H1 (cell line): ENCODE results near the gene SLC25A34. TPM values are rescaled to one million over a fixed set of nuclear protein-coding genes. Genes with fewer than 3 reads are reported as not detected.

ENCODE experiments used
- CTCF ChIA-PET: fragments of 300-600 bp; sonication (Branson Sonifier 250); formaldehyde crosslinking; loops from one replicate; lab custom pipeline; 2021; ENCODE audit not compliant: partially characterized antibody; lab: Charles Lee
- POLR2A ChIA-PET: fragments of 300-600 bp; sonication (Branson Sonifier 250); formaldehyde crosslinking; loops from one replicate; lab custom pipeline; 2021; ENCODE audit warnings: inconsistent platforms; ENCODE audit not compliant: partially characterized antibody; lab: Charles Lee
- DNase-seq, 2 experiments: peaks; one replicate each; pipeline versions ENCODE4 v3.0.0 to v3.0.0-alpha.2; 2010 to 2022; ENCODE audit warnings: low spot score in 2 of 2, low read depth in 1 of 2, mixed read lengths in 1 of 2
- FAIRE-seq: peaks from 2 replicates; lab custom pipeline; 2011; peaks lifted over from hg19 to GRCh38; lab: Jason Lieb, UNC
- H2AFZ ChIP-seq: 2 replicates; pipeline ENCODE4 v1.8.1; 2012; ENCODE audit warnings: low read length, inconsistent platforms
- H2AK5ac ChIP-seq: 2 replicates; pipeline ENCODE4 v1.6.1; 2013; ENCODE audit warnings: low read depth, low read length
- H2BK120ac ChIP-seq: replicated peaks from 2 replicates; pipeline ENCODE3; 2013; ENCODE audit warnings: low read depth, low read length, inconsistent platforms
- H2BK12ac ChIP-seq: 2 replicates; pipeline ENCODE4 v1.6.1; 2013; ENCODE audit warnings: low read depth, low read length
- H2BK15ac ChIP-seq: 2 replicates; pipeline ENCODE4 v1.6.1; 2013; ENCODE audit warnings: low read length
- H2BK20ac ChIP-seq: 2 replicates; pipeline ENCODE4 v1.6.1; 2013; ENCODE audit warnings: low read length
- H2BK5ac ChIP-seq: 2 replicates; pipeline ENCODE4 v1.6.1; 2013; ENCODE audit warnings: low read depth, low read length
- H3K14ac ChIP-seq: 2 replicates; pipeline ENCODE4 v1.6.1; 2013; ENCODE audit warnings: inconsistent platforms; ENCODE audit not compliant: insufficient read length
- H3K18ac ChIP-seq: 2 replicates; pipeline ENCODE4 v1.6.1; 2013; ENCODE audit warnings: low read length; ENCODE audit errors: extremely low read depth
- H3K23ac ChIP-seq: 2 replicates; pipeline ENCODE4 v1.6.1; 2013; ENCODE audit warnings: inconsistent platforms; ENCODE audit not compliant: insufficient read length
- H3K23me2 ChIP-seq: 2 replicates; pipeline ENCODE4 v1.6.1; 2013; ENCODE audit warnings: low read depth, low read length
- H3K27ac ChIP-seq: 2 replicates; pipeline ENCODE4 v1.6.1; 2011; ENCODE audit warnings: low read depth, low read length, inconsistent platforms
- H3K27me3 ChIP-seq, 4 experiments: replicated peaks in 1 of 4; 1 replicate in 1 of 4; 2 replicates in 3 of 4; pipeline versions ENCODE4 v1.6.1 to v1.8.1; 2011 to 2013; ENCODE audit warnings: low read length in 3 of 4, mild to moderate bottlenecking in 3 of 4, inconsistent platforms in 2 of 4, mixed read lengths in 2 of 4, moderate library complexity in 1 of 4; ENCODE audit not compliant: control insufficient read depth in 3 of 4, insufficient read depth in 3 of 4; ENCODE audit errors: extremely low read depth in 1 of 4
- H3K36me3 ChIP-seq, 4 experiments: 2 replicates each; pipeline versions ENCODE4 v1.6.1 to v1.8.1; 2011 to 2013; ENCODE audit warnings: mild to moderate bottlenecking in 4 of 4, low read length in 3 of 4, moderate library complexity in 2 of 4, control low read depth in 1 of 4, inconsistent platforms in 1 of 4; ENCODE audit not compliant: insufficient read depth in 4 of 4, control insufficient read depth in 2 of 4
- H3K4ac ChIP-seq: replicated peaks from 2 replicates; pipeline ENCODE3; 2013; ENCODE audit warnings: low read length, low read depth, mixed read lengths, inconsistent platforms; ENCODE audit not compliant: insufficient read length
- H3K4me1 ChIP-seq, 4 experiments: replicated peaks in 1 of 4; 1 replicate in 1 of 4; 2 replicates in 3 of 4; pipeline versions ENCODE4 v1.6.1 to v1.8.1; 2011 to 2013; ENCODE audit warnings: low read length in 3 of 4, inconsistent platforms in 2 of 4, mixed read lengths in 1 of 4; ENCODE audit not compliant: insufficient read depth in 4 of 4, control insufficient read depth in 3 of 4
- H3K4me2 ChIP-seq, 2 experiments: 2 replicates each; pipeline versions ENCODE4 v1.6.1 to v1.8.1; 2011 to 2013; ENCODE audit warnings: low read depth in 2 of 2, low read length in 2 of 2, control low read depth in 1 of 2, inconsistent platforms in 1 of 2, mild to moderate bottlenecking in 1 of 2; ENCODE audit not compliant: insufficient read depth in 1 of 2
- H3K4me3 ChIP-seq, 4 experiments: fragments of 200-600, 300-600 bp in 1 of 4; sonication (generic), shearing (Covaris generic), sonication (Bioruptor Twin) in 1 of 4; 2 replicates each; pipeline versions ENCODE4 v1.5.1 to v1.8.1; 2011 to 2016; ENCODE audit warnings: low read length in 4 of 4, low read depth in 3 of 4, control low read depth in 2 of 4, inconsistent platforms in 2 of 4, mild to moderate bottlenecking in 2 of 4, mixed read lengths in 1 of 4, moderate library complexity in 1 of 4; ENCODE audit not compliant: insufficient read depth in 2 of 4; ENCODE audit errors: extremely low read depth in 1 of 4
- H3K56ac ChIP-seq: replicated peaks from 2 replicates; pipeline ENCODE3; 2013; ENCODE audit warnings: low read depth, mild to moderate bottlenecking, mixed read lengths, low read length, inconsistent platforms; ENCODE audit not compliant: insufficient read length
- H3K79me1 ChIP-seq: 2 replicates; pipeline ENCODE4 v1.6.1; 2013; ENCODE audit warnings: low read depth, low read length, control low read depth
- H3K79me2 ChIP-seq, 2 experiments: 2 replicates each; pipeline versions ENCODE4 v1.6.1 to v1.8.1; 2012 to 2013; ENCODE audit warnings: low read length in 2 of 2, mild to moderate bottlenecking in 2 of 2, inconsistent platforms in 1 of 2; ENCODE audit not compliant: insufficient read depth in 2 of 2, control insufficient read depth in 1 of 2
- H3K9ac ChIP-seq, 4 experiments: replicated peaks in 1 of 4; 1 replicate in 1 of 4; 2 replicates in 3 of 4; pipeline versions ENCODE4 v1.6.1 to v1.8.1; 2011 to 2013; ENCODE audit warnings: low read depth in 3 of 4, low read length in 3 of 4, control low read depth in 2 of 4, mild to moderate bottlenecking in 2 of 4, moderate library complexity in 2 of 4, inconsistent platforms in 1 of 4; ENCODE audit errors: extremely low read depth in 1 of 4
- H3K9me3 ChIP-seq, 2 experiments: 2 replicates each; pipeline versions ENCODE4 v1.6.1 to v1.8.1; 2012 to 2013; ENCODE audit warnings: mild to moderate bottlenecking in 2 of 2, moderate library complexity in 2 of 2, control low read depth in 1 of 2, inconsistent platforms in 1 of 2, low read depth in 1 of 2, low read length in 1 of 2, mixed read lengths in 1 of 2; ENCODE audit not compliant: insufficient read depth in 2 of 2
- H4K20me1 ChIP-seq, 2 experiments: replicated peaks in 1 of 2; 2 replicates each; pipeline versions ENCODE3 to v1.8.1; 2011 to 2013; ENCODE audit warnings: inconsistent platforms in 2 of 2, low read length in 2 of 2, mild to moderate bottlenecking in 1 of 2; ENCODE audit not compliant: insufficient read depth in 2 of 2, control insufficient read depth in 1 of 2
- H4K5ac ChIP-seq: 2 replicates; pipeline ENCODE4 v1.6.1; 2013; ENCODE audit warnings: low read length, low read depth, mixed read lengths, inconsistent platforms; ENCODE audit not compliant: insufficient read length
- H4K8ac ChIP-seq: 2 replicates; pipeline ENCODE4 v1.8.0; 2013; ENCODE audit warnings: mild to moderate bottlenecking, moderate library complexity, low read length, inconsistent platforms; ENCODE audit not compliant: insufficient read depth; ENCODE audit errors: extremely low read depth
- H4K91ac ChIP-seq: replicated peaks from 2 replicates; pipeline ENCODE3; 2013; ENCODE audit warnings: low read length, mixed read lengths, inconsistent platforms; ENCODE audit not compliant: insufficient read length
- SIX5 ChIP-seq: IDR thresholded peaks from 2 replicates; pipeline ENCODE4 v1.6.1; 2011; ENCODE audit warnings: mild to moderate bottlenecking, low read depth, low read length
- WGBS, 2 experiments: shearing (Covaris generic) in 1 of 2; methylation state at CpG; one replicate each; pipeline versions ENCODE4 v1.1.6 to v1.1.7; 2013 to 2015; ENCODE audit warnings: low lambda C conversion rate in 2 of 2, mixed read lengths in 2 of 2, inconsistent platforms in 1 of 2, low coverage in 1 of 2, missing lambda C conversion rate in 1 of 2; ENCODE audit not compliant: insufficient replicate concordance in 2 of 2, insufficient coverage in 1 of 2, insufficient read length in 1 of 2; ENCODE audit errors: extremely low coverage in 1 of 2, missing lambda C conversion rate in 1 of 2; 5-methylcytosine and 5-hydroxymethylcytosine counted together
- polyA plus RNA-seq, 7 experiments: library from polyadenylated mRNA; depleted of rRNA in 3 of 7; stranded (reverse) in 5 of 7; unstranded in 2 of 7; fragments of >200 nt in 5 of 7; fragments of 200-250 nt in 2 of 7; gene quantifications; 1 replicate in 5 of 7; 2 replicates in 1 of 7; 4 replicates in 1 of 7; pipeline versions ENCODE4 v1.2.1 to v1.2.3, GENCODE V29; 2011 to 2013; ENCODE audit warnings: missing spikeins in 2 of 7, mixed read lengths in 2 of 7
- total RNA-seq: library from RNA; stranded (reverse); fragmentation: NEBNext Ultra II Directional; extraction: Animal tissue kit (Norgen Biotek cat#: 25700); gene quantifications from 2 replicates; pipeline ENCODE4 v1.2.1, GENCODE V29; 2021

The SLC25A34 gene
- total and polyA plus RNA-seq, 2 of the 8 experiments (the other 6 are each of a cell fraction or from before 2014, with no cell fraction given): 0.48 to 0.62 TPM

DNA sequence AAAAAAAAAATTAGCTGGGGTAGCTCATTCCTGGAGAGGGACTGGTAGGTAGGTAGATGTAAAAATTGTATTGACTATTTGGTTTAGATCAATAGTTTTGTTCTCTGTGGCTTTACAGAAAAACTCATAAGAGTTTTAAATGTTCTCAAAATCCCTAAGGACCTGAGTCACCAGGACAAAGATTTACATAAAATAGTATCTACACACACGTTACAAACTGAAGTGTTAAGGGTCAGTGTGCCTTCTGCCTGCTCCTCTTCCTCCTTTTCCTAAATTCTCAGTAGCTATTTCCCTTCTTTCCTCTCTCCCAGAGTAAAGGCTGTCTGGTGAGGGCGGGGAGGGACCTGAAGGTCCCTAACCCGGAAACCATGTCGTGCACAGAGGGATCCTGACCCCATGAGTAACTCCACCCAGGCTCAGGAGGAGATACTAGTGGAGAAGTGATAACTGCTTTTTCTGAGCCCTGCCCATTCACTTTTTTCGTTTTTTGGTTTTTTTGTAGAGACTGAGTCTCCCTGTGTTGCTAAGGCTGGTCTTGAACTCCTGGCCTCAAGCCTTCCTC, 43.9 kb upstream of the SLC25A34 start:
- H2BK15ac ChIP-seq: no peak overlapping the region
- H3K36me3 ChIP-seq: no peaks in the 10 kb centered on the region
- DNase-seq (no peak), FAIRE-seq (no peak)
- peaks cover 0 to 4% of the 10 kb centered on the region in 2 experiments for H4K20me1 ChIP-seq
- H3K4me3 ChIP-seq: no peak overlapping the region
- no peak overlapping the region for H4K5ac ChIP-seq
- H3K56ac ChIP-seq: no peak overlapping the region
- H2AFZ ChIP-seq: no peak overlapping the region
- H3K27ac ChIP-seq: no peak overlapping the region
- H3K23ac ChIP-seq: no peak overlapping the region
- no peaks in the 10 kb centered on the region for H3K4me1 ChIP-seq
- H3K4me2 ChIP-seq: no peak overlapping the region
- H3K4ac ChIP-seq: no peak overlapping the region
- no peaks in the 10 kb centered on the region; the same call in 1 of the 2 replicates for H3K79me1 ChIP-seq
- WGBS, 2 experiments: 82% methylated on average over 5 of the region's 5 CpGs; no CpG with 5 or more reads in 1 of the 2 experiments
- ChIA-PET CTCF (interaction anchor here (1.5 kb wide), 1 partner anchor 13 kb away, joined by 3 read pairs; no protein-coding TSS in a partner anchor), POLR2A (no interaction called here)
- no peak for TF ChIP-seq SIX5
- no peak overlapping the region for H2BK20ac ChIP-seq
- no peak overlapping the region for H3K14ac ChIP-seq
- no peaks in the 10 kb centered on the region for H3K9me3 ChIP-seq
- no peak overlapping the region for H4K8ac ChIP-seq
- no peaks in the 10 kb centered on the region for H3K27me3 ChIP-seq
- H3K79me2 ChIP-seq: peaks cover 3 to 31% of the 10 kb centered on the region in 2 experiments; a peak in 2 of 4 replicates
- no peak overlapping the region for H3K9ac ChIP-seq
- H2BK5ac ChIP-seq: no peak overlapping the region
- no peak overlapping the region for H3K18ac ChIP-seq
- H3K23me2 ChIP-seq: no peaks in the 10 kb centered on the region
- H4K91ac ChIP-seq: no peak overlapping the region
- no peak overlapping the region for H2BK120ac ChIP-seq
- no peak overlapping the region for H2AK5ac ChIP-seq
- H2BK12ac ChIP-seq: no peak overlapping the region
